COLO829 (cell line): ENCODE results near the gene TEX29.

ENCODE experiments used
- DNase-seq: peaks from one replicate; pipeline ENCODE4 v3.0.0; 2012; ENCODE audit warnings: low spot score

TEX29 gene

DNA sequence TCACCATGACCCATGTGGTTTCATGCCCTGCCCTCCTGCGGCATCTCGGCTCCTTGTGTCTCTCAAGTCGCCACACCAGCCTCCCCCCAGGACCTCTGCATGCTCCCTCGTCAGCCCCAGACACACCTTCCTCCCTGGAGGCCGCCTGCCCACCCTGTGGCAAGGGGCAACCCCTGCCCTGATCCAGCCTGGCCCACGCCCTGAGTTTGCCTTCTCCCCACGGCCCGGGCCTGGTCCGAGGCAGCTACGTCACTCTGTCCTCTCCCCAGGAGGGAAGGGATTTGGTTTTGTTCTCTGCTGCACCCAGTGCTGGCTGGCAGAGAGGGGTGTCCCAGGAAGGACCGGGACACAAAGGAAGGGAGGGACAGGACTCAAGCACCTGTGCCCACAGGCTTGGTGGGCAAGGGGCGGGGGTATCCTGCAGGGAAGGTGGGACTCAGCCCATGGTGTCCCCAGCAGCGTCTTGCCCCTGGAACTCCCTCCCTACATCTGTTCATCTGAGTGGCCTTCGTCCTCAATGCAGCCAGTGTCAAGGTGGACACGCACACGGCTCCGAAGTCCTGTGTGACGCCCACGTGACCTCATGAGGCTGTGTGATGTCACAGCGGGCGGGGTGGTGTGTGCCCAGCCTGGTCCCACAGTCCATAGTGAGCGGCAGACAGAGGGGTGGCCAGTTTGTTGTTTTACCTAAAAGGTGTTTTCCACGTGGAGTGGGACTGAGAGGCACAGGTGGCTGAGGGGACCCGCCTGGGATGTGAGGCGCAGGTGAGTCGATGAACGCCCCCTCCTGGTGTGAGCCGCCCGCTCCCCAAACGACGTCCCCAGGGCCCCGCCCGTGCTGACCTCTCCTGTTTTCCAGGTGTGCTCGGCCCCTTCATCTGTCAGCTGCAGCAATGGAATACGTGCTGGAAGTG, at the start of gene TEX29:
Gene TEX29 (plus strand): TSS at position 645 of the 914 bp plus-strand sequence. CDS start 249 bp downstream, at position 894.
- no peak for DNase-seq

DNA sequence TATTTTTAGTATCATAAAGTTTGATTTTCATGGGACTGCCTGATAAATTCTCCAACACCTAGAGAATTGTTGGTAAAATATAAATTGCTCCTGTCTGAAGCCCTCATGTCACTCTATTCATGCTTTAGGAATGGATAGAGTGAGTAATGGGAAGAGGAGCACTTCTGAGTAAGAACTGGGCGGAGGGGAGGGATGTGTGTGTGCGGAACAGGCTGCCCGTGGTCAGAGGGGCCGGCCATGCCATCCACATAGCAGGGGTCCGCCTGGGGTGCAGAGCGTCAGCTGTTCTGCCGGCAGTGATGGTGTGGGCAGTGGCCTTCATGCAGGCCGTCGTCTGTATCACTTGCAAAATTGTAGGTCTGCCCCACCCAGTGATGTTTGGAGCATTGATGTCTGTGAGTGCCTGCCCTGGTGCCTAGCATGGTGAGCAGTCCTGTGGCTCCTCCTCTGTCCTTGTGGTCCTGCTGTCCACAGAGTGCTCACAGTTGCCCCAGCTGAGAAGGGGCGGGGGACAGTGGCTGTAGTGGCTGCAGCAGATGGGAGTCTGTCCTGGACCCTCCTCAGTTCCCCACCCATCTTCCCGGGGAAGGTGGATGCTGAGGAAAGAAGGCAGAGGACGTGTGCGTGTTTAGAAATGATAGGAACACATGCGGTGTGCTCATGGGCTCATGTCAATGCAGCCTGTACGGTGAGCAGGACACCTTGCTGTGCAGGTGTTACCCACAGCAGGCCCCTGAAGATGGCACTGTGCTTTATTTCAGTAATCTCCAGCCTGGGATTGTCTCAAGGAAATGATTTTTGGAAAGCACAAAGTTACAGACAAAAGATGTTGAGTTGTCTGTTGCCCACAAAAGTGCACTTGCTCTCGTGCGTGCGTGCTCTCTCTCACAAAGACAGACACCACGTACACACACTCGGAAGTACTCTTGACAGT, 49.4 kb upstream of the TEX29 start:
- DNase-seq, result no peak

DNA sequence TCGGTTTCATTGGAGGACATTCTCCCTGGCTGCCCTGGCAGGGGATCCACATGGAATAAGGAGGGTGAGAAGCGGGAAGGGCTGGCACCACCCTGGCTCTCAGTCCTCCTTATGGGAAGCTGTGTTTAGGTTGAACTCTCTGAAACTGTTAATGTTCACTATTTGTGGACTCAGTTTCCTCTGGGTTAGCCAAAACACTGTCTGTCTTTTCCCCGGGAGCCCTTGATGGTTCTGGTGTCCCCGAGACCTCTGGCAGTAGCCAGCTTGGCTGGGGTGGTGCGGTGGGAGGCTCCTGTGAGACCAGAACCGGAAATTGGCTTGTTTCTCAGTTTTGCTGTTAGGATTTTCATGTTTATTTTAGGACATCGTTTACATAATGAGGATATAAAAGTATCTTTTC, 48.3 kb upstream of the TEX29 start:
- DNase-seq, result no peak

DNA sequence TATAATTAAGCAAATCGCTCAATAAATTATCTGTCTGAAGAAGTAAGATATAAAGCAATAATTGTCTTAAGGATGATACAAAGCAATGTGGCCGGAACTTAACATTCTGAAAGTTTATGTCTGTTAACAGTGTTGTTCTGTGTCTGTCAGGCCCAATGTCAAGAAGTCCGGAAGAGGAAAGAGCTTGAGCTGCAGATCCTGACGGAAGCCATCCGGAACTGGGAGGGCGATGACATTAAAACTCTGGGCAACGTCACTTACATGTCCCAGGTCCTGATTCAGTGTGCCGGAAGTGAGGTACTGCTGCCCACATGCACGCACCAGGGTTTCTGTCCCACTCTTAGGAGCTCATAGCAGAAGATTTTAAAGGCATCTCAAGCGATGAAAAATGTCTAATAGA, 45.1 kb upstream of the TEX29 start:
- DNase-seq, result peak; percentile 50

DNA sequence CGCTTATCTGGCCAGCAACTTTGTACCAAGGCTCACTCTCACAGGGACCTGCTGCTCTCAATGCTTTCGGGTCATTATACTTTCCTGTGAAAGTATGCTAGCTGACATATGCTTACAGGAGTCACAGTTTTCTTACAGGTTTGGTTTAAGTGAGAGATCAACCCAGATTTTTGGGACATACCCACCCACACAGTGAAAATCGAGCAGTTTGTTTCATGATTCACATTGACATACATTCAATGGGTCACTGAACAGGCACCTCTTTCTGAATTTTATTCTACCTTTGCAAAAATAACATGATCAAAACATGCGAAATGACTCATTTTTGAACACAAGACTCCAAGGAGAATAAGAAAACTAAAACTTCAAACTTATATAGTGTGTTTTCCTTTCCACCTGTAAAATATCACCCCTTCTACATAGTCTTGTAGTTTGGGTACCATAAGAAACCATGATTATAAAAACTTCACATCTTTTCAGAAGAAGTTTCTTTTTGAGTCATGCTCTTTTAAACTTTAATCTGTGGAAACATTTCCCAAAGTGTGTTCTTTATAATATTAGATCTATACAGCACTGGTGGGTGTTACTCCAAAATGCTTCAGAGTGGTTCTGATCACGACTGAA, 44.3 kb upstream of the TEX29 start:
- no peak for DNase-seq

DNA sequence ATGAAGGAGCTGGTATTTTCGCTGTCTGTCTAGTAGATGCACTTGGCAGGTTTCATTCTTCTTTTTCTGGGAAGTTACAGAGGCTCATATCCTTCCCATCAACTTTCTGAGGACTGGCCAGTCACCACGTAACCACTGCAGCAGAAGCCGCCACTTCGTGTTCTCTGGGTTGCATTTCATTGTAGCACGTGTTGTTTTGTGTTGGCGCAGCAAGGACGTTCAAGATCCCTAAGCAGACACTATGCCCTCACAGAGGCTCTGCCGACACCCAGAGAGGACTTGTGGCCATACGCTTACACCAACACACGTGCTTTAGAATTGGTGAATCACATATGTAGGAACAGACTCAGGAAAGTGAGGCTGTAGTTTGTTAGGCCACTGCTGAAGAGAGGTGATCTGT, 42.2 kb upstream of the TEX29 start:
- no peak for DNase-seq

DNA sequence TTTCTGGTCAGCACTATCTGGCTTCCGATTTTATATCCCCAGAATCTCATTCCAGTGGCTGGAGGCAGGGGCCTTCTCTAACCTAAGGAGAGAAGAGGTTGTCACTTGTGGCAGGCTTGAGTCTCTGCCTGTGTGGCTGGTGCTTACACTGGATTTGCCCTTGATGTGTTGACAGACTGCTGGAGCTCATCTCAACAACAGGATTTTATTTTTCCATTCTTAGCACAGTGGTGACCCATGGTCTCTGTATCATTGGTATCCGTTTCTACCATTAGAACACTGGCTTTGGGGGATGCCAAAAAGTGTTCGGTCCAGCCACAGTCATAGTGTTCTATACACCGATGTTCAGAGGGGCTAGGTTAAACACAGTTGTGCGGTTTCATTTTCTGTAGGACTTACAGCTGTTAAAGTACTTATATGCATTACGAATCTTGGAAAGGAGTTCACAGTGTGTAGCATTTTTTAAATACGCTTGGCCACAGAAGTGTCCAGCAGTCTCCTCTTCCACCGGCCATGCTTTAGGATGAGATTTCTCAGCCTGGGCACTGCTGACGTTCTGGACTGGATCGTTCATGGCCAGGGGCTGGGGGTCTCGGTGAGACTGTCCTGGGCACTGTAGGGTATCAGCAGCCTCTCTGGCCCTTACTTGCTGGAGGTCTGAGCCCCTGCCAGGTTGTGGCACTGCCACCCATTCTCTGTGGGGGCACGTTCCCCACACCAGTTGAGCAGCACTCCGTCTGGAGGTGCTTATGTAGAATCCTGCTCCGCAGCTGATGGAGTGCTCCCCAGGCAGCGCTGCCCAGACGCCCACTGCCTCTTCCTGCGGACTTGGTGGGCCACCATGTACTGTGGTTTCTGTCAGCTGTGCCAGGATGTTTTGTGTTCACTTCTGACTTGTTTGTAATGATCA, 41.4 kb upstream of the TEX29 start:
- DNase-seq, result no peak

DNA sequence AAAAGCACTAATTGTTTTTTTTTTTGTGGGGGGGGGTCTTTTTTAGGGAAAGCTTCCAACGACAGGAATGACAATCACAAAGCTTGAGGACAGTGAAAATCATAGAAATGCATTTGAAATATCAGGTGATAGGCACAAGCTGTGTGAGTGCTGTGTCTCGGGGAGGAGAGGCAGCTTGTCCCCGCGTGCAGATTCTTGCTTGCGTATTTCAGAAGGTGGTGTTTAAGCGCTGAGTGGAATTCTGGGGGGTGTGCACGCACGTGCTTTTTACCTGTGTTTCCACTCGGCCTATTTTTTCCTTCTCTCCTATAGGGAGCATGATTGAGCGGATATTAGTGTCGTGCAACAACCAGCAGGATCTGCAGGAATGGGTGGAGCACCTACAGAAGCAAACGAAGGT, 40.2 kb upstream of the TEX29 start:
- DNase-seq, result no peak

DNA sequence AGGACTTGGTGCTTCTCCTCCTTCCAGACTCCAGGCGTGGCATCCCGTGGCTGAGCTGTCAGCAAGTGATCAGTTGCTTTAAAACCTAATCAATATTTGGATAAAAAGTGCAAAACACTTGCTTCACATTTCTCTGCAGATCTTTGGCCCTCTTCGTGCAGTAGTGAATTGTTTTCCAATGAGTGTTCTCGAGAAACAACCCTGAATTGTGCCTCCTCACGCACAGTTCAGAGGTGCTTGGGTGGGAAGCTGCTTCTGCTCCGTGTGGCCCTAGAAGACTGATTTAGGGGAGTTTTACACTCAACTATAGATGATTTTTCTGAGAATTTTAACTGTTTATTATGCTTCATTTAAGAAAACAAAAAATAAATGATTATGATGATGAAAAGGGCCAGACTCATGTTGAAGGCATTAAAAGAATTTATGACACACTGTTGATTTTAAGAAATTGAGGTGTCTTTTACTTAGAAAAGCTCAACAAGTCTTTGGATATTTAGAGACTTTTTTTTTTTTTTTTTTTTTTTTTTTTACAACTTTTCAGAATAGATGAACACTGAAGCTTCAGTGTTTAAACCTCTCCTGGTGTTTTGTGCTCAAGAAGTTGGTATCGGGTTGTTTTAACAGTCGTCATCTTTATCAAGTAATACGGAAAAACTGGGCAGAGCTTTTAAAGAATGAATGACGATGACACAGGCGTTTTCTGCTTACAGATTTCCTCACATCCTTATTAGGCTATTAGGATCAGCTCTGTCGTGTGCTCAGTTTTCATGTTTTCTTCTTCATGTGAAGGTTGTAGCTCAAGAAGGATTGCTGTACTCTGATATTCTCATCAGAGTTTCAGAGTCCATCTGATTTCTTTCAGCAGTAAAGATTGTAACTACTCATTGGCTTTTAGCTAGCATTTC, 39.5 kb upstream of the TEX29 start:
- no peak for DNase-seq

DNA sequence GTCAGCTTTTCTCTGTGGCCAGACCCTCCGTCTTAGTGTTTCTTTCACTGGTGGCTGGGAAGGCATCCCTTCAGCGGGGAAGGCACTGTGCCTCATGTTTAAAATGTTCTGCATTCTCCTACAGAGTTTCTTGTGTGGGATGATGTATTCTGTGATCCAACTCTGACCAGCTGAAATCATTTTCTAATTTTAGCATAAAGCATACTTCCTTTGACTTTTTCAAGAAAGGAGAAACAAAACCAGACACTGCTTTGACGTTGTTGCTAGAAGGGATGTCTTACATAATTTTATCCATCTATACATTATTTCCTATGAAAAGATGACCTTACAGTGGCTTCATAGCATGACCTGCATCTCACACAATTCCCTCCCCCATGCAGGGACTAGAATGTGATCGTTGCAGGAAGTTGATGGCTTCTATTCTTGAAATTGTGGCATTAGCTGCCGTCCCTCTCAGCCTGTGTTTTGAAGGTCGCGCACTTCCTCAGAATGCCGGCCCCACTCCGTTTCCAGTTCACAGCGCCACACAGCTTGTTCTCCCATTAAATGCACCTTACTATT, 38.6 kb upstream of the TEX29 start:
- no peak for DNase-seq

DNA sequence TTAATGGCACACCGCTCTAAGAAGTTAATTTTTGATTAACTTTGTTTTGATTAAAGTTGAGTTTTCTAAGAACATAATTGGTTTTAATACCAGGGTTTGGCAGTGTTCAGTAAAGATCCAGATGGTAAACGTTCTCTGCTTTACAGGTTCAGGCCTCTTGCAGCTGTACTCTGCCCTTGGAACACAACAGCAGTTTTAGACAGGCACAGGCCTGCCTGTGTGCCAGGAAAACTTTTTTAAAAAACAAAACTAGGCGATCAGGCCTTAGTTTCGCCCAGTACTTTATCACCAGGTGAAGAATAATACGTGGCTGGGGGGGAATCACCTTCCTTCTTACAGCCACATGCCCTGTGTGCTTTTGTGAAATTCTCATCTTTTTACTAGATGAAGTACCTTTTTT, 38.0 kb upstream of the TEX29 start:
- DNase-seq, result no peak

DNA sequence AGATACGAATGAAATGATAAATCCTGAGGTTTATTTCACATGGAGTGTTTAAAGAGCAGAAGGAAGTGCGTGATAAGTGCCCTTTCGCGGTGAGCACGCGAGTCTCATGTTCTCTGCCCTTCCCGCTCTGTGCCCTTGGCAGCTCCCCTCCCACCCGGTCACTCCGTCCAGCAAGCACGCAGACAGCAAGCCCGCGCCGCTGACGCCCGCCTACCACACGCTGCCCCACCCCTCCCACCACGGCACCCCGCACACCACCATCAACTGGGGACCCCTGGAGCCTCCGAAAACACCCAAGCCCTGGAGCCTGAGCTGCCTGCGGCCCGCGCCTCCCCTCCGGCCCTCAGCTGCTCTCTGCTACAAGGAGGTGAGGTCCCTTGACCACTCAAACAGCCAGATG, 37.4 kb upstream of the TEX29 start:
- DNase-seq, result no peak

DNA sequence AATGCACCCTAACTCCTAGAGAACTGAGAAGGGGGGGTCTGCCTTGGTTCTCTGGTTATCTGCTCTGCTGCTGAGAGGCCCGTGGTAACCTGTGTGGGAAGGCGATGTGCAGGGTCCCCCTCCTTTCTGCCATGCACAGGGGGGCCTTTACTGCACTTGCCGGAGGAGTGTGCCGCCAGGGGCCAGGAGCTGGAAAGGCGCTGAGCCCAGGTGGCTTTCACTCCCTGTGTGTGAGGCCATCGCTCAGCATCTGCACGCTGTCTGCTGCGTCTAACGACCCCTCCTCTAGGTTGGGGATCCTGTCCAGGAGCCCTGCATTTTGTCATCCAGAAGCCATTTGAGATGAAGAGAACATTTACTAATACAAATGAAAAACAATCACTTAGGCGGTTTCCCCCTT, 37.0 kb upstream of the TEX29 start:
- DNase-seq, result no peak

DNA sequence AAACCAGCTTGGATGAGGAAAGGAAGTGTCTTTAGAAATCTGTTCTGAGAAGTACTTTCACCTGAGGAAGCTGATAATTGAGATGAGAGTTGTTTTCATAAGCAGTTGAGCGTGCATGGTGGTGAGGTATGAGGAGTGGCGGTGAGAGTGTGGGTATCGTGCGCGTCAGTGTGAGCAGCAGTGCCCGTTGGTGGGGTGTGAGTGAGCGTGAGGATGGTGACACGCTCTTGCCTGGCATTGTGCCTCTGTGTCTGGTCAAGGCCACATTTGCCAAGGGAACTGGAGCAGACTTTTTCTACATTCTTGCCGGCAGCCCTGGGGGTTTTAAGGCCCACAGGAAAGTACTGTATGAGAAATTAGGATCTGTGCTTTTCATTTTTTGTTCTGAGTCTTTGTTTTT, 36.5 kb upstream of the TEX29 start:
- no peak for DNase-seq

DNA sequence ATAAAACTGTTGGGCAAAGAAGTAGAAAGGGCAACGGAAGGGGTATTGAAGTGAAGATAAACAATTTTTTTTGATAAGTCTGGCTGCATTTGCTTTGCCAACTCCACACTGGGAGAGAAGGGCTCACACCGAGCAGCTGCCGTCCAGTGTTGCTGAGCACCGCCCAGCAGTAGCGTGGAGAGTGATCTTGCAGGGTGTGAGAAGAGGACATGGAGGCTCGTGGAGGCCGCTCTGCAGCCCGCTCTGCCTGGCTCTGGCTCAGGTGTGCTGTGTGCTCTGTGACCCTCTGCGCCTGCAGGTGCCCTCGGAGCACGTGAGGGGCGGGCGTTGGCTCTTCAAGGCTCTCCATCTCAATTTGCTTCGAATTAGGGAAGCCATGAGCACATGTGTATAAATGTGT, 35.9 kb upstream of the TEX29 start:
- DNase-seq, result no peak

DNA sequence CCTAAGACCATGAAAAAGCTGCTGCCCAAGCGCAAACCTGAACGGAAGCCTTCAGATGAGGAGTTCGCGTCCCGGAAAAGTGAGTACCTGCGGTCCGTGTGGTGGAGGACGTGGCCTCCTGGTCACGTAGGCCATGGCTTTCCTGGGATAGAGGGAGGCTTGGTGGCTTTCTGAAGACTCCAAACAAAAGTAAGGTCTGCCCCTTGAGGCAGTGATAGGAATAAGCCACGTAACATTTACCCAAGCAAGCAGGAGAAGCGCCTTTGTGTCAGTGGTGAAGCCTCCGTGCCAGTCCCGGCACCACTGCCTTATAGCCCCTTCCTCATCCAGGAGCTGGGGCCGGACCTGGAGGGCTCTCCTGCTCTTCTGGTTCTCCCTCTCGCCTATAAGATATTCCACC, 34.3 kb upstream of the TEX29 start:
- DNase-seq, result no peak

DNA sequence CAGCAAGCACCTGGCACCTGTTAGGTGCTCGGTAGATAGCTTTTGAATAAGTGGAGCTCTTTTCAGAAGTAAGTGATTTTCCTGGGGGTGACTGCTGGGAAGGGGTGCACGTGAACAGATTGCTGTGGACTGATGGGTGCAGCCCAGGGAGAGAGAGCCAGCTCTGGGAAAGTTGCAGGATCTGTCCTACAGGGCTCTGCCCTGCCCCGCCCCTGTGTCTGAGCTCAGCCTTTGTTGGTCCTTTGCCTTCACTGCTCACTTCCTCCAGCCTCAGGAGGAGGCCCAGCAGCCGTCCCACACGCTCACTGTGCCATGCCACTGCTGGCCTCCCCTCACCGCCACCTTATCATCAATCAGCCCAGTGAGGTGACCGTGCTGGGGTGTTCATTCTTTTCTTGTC, 33.7 kb upstream of the TEX29 start:
- DNase-seq, result no peak

DNA sequence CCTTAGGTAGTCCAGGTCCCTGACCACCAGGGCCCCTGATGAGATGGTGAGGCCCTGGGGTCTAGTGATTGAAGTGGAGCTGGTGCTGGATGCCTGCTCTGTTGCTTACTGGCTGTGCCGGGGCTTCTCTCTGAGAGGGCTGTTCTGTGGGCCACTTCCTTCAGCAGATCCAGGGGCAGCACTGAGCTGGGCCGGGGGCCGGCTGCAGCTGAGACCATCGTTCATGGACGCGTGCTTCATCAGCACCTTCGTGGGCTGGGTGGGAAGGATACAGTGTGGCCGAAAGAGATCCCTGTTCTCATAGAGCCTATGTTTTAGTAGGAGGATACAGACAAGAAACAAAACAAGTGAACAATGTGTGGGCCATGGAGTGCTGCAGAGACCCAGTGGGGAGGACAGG, 33.2 kb upstream of the TEX29 start:
- DNase-seq, result no peak

DNA sequence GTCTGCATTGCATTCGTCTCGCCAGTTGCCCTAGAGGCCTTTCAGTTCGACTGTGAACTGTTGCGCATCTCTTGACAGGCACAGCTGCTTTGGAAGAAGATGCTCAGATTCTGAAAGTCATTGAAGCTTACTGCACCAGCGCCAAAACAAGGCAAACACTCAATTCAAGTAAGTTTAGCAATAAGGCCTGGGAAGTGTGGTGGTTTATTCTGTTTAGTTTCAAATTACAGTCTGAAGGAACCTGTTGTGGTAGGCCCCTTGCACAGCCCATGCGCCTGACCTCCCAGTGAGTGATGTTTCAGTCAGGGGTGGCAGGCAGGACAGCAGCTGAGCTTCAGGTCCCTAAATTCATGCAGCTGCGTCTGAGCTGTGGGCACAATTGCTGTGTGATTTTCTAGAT, 32.2 kb upstream of the TEX29 start:
- no peak for DNase-seq

DNA sequence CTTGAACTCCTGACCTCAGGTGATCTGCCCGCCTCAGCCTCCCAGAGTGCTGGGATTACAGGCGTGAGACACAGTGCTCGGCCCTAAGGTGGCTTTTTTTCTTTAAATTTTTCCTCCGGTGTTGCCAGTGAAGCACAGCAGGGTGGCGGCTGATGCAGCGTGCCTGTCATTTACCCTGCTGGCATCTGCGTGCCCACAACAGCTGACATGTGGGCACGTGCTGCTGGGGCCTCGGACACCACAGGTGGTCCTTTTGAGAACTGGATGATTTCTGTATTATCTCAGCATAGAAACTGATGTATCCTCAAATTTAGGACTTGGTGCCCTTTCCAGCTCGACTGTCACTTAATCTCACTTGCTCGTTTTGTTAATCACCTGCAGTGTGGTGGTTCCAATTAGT, 31.2 kb upstream of the TEX29 start:
- no peak for DNase-seq
